Measurements from ENCODE around the gene SGTA.
"Not testable (repeated sequence)": the region's sequence is repeated elsewhere in the genome, so short reads cannot be mapped to it uniquely, and the experiment has no call there.

Gene SGTA, protein sequence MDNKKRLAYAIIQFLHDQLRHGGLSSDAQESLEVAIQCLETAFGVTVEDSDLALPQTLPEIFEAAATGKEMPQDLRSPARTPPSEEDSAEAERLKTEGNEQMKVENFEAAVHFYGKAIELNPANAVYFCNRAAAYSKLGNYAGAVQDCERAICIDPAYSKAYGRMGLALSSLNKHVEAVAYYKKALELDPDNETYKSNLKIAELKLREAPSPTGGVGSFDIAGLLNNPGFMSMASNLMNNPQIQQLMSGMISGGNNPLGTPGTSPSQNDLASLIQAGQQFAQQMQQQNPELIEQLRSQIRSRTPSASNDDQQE

DNA sequence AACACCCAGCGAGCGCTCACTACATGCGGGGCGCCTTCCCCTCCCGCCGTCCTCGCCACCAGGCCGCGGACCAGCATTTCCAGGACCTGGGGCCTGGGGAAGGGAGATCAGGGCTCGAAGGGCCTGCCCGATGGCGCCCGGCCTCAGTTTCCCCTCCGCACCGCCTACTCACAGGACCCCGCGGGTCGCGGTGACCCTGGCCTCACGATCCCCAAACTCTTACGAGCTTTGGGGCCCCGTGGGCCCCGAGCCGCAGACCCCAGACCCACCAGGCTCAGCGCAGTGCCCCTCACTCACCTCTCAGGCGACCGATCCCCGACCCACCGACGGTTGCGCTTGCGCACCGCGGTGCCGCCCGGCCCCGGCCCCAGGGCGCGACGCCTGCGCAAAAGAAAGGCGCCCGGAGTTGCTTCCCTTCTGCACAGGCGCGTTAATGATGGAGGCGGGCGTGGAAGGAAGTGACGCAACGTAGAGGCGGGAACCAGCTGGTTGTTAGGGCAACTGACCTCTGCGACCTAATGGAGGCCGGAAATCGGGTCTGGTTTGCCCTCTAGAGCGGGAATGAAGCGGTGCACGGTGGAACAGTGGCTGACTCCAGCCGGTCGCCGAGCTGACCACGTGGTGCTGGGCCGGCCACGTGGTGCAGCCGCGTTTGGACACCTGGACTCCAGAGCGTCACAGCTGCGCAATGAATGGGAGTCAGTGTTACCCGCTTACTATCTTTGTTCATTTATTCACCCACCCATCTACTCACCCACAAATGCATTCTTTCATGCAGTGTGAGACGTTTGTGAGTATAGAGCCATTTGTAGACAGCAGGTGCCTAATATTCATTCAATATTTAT lies at the start of gene SGTA:
TSS of gene SGTA (minus strand) at position 338 of the 845 bp plus-strand sequence. CDS start 14,205 bp downstream, outside the sequence.
- DNase-seq (ENCODE audit: low read depth) = peak; percentile 99

DNA sequence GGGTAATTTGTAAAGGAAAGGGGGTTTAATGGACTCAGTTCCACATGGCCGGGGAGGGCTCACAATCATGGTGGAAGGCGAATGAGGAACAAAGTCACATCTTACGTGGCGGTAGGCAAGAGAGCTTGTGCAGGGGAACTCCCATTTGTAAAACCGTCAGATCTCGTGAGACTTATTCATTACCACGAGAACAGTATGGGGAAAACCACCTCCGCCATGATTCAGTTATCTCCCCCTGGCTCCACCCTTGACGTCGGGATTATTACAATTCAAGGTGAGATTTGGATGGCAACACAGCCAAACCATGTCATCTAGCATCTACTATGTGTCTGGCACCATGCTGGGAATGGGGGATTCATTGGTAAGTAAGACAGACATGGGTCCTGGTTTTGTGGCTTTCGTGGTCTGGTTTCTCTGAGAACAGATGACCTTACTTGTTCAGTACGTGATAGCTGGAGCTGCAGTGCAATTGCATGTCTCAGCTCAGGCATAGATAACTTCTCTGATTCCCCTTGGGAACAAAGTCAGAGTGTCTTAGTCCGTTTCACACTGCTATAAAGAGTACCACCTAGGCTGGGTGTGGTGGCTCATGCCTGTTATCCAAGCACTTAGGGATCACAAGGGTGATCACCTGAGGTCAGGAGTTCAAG lies 44.9 kb upstream of the SGTA start:
- DNase-seq (ENCODE audit: low read depth) = no peak

DNA sequence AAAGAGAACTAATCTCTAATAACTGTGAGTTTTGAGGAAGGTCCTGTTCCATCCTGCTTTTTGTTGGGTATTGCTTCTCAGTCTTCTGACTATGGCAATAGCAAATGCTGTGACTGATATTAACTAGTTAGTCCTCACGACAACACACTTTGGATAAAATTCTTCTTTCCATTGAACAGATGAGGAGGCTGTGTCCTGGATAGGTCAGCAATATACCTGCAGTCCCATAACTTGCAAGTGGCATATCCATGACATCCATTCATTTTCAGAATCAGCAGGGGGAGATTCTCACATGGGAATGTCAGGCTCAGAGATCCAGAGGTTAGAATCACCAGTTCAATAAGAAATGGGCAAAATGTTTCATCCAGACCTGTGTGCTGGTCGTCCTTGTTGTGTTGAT lies 43.9 kb upstream of the SGTA start:
- no peak for DNase-seq (ENCODE audit: low read depth)

DNA sequence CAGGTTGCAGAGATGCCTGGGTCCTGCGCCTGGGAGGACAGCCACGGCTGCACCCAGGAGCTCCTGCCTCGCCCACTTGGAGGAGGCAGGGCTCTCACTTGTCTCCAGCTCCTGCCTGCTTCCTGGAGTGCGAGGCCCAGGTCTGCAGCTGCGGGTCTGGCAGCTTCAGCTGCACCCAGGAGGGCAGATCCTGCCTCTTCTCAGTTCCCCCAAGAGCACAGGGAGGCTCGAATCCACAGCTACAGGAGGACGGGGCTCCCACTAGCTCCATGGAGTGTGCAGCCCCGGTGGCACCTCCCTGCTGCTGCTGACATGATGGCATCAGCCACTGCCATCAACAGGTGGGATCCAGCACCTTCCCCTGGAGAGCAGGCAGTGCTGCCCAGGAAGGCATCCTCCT lies 41.1 kb upstream of the SGTA start:
- DNase-seq (ENCODE audit: low read depth) = no peak

DNA sequence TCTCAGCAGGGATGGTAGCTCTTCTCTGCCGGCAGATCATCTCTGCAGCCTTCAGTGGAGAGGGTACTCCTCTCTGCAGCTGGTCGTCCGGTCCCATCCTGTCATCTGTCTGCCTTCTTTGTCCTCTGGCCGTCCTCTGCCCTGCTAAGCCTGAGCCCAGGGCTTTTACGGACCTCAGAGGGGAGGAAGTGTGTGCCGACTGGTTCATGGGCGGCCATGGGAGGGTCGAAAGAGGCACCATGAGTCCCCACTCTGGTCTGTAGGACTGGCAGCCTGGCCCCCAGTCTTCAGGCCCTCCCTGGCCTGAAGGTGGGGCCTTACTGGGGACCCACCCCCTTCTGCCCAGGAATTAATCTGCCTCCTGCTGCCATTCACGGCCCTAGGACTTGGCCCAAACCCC lies 40.6 kb upstream of the SGTA start:
- DNase-seq (ENCODE audit: low read depth) = no peak

DNA sequence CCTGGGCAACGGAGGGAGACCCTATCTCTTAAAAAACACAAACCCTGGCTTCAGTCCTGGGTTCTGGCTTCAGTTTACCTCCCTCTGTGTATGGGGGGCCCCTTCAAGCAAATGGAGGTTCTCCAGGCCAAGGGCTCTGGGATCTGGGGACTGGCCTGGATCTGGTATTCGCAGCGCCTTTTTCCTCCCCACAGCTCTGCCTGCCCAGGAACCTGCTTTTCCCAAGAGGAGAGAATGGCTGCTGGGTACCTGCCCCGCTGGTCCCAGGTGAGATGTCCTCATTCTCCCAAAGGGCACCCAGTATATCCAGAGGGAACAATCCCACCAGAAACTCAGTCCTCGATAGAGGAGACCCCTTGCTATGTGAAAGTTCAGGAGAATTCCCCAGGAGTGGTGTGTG lies 39.8 kb upstream of the SGTA start:
- DNase-seq (ENCODE audit: low read depth) = no peak

DNA sequence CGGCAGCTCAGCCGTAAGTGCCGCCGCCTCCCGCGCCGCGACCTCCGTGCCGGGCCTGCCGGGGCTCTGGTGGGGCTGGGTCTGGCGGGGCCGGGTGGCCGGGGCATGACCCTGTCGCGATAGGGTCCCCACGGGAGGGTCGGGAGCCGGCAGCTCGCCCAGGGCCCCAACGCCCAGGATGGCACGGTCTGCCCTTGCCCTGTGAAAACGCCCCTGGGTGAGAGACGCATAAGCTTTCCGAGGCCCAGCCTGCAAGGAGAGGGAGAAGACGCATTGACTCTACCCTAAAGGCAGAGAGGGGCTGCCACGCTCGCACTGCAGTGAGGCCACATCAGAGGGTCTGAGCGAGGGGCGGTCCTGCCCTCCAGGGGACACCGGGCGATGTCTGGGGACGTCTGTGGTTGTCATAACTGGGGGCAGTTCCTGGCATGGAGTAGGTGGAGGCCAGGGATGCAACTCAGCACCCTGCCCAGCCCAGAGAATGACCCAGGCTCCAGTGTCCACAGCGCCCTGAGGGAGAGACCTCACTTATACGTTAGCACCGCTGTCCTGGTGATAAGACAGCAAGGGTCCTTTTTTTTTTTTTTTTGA lies 37.1 kb upstream of the SGTA start:
- DNase-seq (ENCODE audit: low read depth) = no peak

DNA sequence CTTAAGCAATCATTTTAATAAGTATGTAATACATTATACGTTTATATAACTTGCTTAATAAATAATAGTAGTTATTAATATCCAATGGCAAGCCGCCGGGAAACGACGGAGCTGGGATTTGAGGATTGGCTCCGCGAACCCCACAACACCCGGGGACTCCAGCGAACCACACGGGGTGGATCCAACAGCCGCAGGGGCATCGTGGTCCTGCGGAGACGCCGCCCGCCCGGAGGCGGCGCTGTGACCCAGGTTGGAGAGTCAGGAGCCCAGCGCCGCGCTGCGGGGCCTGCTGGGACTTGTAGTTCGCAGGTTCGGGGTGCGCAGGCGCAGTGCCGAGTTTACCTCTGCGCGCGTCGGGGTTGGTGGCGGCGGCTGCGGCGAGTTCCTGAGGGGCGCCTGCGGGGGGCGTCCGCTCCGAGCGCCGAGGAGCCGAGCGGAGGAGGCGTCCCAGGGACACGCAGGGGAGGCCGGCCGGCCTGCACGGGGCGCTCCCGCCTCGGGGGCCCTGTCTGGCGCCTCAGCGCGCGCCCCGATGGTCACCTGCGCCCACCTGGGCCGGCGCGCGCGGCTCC lies 36.6 kb upstream of the SGTA start, which contains the start of gene ZNF554:
TSS of gene ZNF554 (plus strand) at position 329 of the 572 bp plus-strand sequence. CDS start at position 533, 204 bp downstream.
- DNase-seq (ENCODE audit: low read depth) = peak; percentile 83

DNA sequence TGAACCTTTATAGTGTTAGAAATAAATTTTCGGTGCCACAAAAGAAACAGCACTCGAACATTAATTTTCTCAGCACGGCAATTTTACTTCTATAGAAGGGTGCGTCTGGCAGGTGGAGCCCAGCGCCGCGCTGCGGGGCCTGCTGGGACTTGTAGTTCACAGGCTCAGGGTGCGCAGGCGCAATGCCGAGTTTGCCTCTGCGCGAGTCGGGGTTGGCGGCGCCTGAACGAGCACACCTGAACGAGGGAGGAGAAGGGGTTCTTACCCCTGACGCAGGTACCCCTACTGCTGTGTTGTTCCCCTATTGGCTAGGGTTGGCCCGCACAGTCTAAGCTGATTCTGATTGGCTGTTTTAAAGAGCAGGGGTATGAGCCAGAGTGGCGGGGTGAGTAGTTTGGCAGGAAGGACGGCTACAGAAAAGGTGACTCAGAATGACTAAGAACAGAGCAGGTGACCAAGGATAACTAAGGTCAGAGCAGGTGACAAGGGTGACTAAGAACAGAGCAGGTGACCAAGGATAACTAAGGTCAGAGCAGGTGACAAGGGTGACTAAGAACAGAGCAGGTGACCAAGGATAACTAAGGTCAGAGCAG lies 34.3 kb upstream of the SGTA start:
- not testable (repeated sequence) for DNase-seq (ENCODE audit: low read depth)

DNA sequence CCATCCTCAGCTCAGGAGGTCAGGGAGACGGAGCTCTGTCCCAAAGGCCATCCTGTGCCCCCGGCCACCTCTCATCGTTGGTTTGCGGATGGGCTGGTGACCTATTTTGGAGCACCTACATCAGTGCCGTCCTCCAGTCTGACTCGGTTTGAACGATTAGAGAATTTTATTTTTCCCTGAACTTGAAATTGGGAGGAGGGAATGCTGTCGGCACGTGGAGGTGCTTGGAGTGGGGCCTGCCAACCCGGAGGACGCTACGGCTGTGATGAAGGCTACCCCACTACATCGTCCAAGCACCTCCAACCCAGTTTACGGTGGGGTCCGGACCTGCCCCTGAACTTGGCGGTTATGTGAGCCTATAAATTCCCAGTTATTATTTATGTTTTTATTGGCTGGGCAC lies 33.6 kb upstream of the SGTA start:
- DNase-seq (ENCODE audit: low read depth) = no peak

DNA sequence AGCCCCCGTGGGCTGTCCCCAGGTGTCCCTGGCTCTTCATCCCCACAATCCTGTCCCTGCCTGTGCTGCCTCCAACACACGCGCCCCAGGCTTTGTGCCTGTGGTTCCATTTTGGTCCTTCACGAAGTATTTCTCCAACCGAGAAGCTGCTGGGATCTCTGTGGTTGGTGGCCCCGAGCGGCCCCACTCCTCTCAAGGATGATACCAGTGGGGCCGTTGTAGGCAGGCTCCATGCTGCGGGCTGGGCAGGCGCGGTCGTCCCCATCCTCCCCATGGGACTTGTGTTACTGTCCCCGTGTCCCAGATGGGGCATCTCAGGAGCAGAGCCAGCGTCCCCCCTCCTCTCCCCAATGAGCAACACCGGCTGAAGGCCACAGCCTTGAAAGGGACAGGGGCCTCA lies 32.9 kb upstream of the SGTA start:
- no peak for DNase-seq (ENCODE audit: low read depth)

DNA sequence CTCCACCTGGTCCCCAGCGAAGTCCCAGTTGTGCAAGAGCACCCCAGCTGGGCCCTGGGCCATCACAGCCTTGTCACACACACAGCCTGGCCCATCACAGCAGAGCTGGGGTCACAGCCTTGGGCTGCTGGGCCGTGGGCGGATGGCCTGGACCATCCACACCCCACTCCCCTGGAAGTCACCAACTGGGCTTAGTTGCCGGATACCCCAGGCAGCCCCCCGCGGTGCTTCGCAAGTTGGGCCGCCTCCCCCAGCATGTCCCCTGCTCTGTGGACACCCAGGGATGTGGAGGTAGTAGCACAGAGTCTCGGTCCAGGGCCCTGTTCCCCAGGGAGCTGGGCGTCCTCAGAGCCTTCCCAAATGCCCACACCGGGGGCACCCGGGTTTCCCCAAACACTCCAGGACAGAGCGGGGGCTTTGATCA lies 32.1 kb upstream of the SGTA start:
- DNase-seq (ENCODE audit: low read depth) = no peak

DNA sequence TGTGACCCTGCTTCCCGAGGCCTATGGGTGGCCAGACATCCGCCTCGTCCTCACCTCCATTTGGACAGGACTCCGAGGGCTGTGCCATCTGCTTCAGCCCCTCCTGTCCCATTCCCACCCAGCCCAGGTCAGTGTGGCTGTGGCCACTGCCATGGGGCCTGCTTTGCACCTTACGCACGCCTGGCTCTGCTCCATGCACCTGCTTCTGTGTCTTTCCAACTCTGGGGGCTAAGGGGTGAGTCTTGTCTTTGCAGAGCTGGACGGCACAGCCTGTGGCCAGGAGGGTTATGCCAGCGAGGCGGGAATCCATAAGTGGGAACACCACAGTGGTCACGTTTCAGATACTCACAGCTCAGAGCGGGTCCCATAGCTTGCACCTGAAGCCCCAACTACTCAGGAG lies 31.4 kb upstream of the SGTA start:
- DNase-seq (ENCODE audit: low read depth) = no peak

DNA sequence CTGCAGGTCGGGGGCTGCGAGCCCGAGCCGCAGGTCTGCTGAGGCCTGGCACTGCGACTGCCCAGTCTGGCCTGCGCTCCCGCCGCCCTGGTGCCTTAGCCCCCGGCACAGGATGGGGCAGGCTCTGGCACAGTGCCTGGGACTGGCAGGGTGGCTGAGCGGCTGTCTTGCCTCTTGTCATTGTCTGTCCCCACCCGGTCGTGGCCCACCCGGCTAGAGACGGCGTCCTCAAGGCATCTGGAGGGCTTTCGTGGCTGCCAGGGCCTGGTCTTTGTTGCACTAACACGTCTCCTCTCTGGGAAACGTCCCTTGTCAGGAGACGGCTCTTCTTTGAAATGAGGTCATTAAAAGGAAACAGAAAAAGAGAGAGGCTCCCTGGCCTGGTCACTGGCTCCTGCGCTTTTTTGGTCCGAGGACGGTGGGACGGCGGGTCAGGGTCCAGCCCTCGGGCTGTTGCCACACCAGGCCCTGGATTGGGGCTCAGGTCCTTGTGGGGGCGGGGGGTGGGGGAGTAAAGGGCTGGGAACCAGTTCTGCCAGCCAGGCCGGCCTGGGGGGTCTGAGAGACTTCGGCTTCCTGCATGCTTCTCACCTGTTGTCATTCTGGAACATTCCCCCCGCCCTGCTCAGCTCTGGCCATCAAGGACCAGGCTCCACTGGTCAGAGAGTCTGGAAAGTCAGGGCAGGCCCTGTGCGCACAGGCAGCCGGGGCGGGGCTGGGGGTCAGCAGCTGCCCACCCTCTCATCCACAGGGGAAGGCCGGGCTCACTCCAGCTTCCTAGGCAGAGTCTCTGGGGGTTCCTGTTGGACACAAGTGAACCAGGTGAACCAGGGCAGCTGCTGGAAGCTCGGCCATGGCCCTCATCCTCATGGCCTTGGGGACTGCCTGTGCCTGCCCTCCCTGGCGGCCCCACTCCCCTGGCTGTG lies 30.4 kb upstream of the SGTA start:
- no peak for DNase-seq (ENCODE audit: low read depth)

DNA sequence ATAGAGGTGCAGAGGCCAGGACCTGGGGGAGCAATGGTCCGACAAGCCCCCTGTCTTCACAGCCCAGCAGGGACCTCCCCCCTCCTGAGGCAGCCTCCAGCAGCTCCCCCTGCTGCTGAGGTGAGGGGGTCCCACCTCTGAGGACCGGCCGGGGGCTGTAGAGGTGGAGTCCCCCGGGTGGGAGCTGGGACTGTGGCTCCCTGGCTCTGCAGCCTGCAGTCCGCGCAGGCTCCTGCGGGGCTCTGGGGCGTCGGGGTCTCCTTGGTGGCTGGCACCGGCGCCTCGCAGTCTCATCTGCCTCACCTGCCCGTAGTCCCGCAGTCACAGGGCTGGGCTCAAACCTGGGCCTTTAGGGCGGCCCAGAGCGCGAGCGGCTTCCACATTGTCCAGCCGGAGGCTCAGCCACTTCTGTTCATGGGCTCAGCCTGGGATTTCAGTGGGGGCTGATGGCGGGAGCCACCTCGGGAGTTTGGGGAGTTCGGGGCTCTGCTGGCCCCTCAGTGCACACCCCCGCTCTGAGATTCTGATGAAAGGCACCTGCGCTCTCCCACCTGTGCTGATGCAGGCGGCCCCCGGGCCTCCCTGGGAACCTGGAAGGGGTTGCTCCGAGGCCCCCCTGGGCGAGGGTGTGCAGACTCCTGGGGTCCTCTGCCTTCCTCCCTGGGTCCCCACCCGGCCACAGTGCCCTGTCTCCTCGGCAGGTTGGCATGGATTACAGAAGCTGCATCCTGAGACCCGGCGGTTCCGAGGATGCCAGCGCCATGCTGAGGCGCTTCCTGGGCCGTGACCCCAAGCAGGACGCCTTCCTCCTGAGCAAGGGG lies 29.6 kb upstream of the SGTA start:
- DNase-seq (ENCODE audit: low read depth) = no peak

DNA sequence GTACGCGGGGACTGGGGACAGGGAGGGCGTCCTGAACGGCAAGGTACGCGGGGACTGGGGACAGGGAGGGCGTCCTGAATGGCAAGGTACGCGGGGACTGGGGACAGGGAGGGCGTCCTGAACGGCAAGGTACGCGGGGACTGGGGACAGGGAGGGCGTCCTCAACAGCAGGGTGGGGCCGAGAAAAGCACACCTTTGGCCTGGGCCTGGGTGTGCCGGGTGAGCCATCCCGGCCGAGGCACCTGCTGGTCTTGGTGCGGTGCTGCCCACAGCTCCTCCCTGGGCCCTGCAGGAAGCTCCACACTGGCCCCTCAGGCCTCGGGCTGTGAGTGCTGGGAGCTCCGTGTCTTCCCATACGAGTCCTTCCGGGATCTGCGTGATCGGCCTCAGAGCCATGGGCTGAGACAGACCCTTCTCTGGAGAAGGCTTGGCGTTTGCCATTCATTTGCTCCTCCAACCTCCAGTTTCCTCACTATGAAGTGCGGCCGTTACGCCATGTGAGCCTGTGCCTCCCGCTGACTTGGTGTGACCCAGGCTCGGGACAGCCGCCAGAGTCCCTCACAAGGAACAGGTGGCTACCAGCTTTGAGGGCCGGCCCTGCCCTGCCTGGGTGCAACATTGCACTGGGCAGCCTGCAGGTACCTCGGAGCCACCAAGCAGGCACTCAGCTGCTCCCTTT lies 28.8 kb upstream of the SGTA start:
- DNase-seq (ENCODE audit: low read depth) = no peak

DNA sequence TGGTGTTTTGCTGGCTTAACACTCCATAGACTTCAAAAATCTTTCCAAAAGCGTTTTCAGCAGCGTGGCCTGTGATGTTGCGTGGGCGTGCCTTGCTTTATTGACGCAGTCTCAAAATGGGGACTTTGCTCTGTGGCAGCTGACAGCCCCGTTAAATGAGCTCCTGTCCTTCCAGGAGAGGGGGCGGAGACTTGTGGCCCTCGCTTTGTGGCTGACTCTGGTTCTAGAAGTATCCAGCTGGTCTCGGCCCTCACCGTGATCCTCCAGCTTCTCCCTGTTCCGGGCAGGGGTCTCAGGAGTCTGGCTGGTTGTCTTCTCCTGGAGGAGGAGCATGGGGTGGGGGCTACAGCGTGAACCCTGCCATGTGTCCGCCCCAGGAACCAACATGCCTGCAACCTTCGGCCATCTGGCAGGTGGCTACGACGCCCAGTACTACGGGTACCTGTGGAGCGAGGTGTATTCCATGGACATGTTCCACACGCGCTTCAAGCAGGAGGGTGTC lies 28.2 kb upstream of the SGTA start:
- DNase-seq (ENCODE audit: low read depth) = no peak

DNA sequence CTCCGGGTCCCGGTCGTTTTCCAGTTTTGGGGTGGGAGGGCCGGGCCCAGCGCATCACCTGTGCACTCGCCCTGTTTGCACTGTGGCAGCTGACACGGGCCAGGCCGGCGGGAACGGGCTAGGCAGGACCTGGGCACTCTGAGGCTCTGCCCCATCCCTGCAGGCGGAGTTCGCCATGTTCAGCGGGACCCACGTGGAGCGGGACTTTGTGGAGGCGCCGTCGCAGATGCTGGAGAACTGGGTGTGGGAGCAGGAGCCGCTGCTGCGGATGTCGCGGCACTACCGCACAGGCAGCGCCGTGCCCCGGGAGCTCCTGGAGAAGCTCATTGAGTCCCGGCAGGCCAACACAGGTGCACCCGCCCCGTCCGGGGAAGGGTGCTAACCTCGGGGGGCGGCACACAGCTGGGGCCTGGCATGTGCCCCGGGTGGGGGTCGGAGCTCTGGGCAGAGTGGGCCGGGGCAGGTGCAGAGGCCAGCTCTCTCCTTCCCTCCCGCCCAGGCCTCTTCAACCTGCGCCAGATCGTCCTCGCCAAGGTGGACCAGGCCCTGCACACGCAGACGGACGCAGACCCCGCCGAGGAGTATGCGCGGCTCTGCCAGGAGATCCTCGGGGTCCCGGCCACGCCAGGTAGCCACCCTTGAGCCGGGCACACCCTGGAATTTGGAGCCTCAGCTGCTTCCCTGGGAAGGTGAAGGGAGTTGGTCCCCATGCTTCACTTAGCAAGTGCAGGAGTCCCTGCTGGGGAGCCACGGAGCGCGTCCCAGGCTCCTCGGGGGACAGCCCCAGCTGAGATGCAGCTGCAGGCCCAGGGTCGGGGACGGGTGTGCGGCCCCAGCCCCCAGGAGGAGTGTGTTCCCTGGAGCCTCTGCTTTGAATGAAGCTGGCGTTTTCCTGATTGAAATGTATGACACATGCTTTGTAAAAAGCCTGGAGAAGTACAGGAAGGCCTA lies 27.3 kb upstream of the SGTA start:
- no peak for DNase-seq (ENCODE audit: low read depth)

Data from GM04504 (cell line).